Neural cell (in vitro differentiated cells): ENCODE measurements around the gene CNIH3. TPM values are rescaled to one million over a fixed set of nuclear protein-coding genes. Genes with fewer than 3 reads are reported as not detected.

ENCODE experiments used
- H2AFZ ChIP-seq: fragments of 200-600, 300-800 bp; sonication (generic), shearing (Covaris generic); 2 replicates; pipeline ENCODE4 v1.6.0; 2014; ENCODE audit warnings: low read depth, mild to moderate bottlenecking, antibody characterized with exemption, low read length, moderate library complexity
- H3F3A ChIP-seq: fragments of 200-600 bp; shearing (Covaris generic); 2 replicates; pipeline ENCODE4 v1.6.1; 2016; ENCODE audit warnings: mild to moderate bottlenecking, moderate library complexity, mixed read lengths, antibody characterized with exemption, low read length; ENCODE audit not compliant: insufficient read depth, poor library complexity, severe bottlenecking
- H3K27ac ChIP-seq: fragments of 200-600, 300-800 bp; sonication (generic), shearing (Covaris generic); 2 replicates; pipeline ENCODE4 v1.5.1; 2014; ENCODE audit warnings: mild to moderate bottlenecking, low read length, moderate library complexity
- H3K27me3 ChIP-seq: fragments of 300-800, 200-600 bp; sonication (generic), shearing (Covaris generic); 2 replicates; pipeline ENCODE4 v1.6.0; 2014; ENCODE audit warnings: mild to moderate bottlenecking, low read depth, low read length, moderate library complexity; ENCODE audit not compliant: insufficient read depth
- H3K36me3 ChIP-seq: fragments of 300-800, 200-600 bp; sonication (generic), shearing (Covaris generic); 2 replicates; pipeline ENCODE4 v1.5.1; 2014; ENCODE audit warnings: mild to moderate bottlenecking, antibody characterized with exemption, low read length, moderate library complexity; ENCODE audit not compliant: insufficient read depth
- H3K4me2 ChIP-seq: fragments of 300-800, 200-600 bp; sonication (generic), shearing (Covaris generic); 2 replicates; pipeline ENCODE4 v1.6.0; 2014; ENCODE audit warnings: mild to moderate bottlenecking, low read length
- H3K4me3 ChIP-seq: fragments of 300-800, 200-600 bp; sonication (generic), shearing (Covaris generic); 2 replicates; pipeline ENCODE4 v1.5.1; 2014; ENCODE audit warnings: mild to moderate bottlenecking, low read length, moderate library complexity
- H3K79me2 ChIP-seq: fragments of 200-600 bp; shearing (Covaris generic); replicated peaks from 2 replicates; pipeline ENCODE4 v1.6.0; 2014; ENCODE audit warnings: mild to moderate bottlenecking, low read length, moderate library complexity; ENCODE audit not compliant: insufficient read depth
- H3K9ac ChIP-seq: fragments of 300-800, 200-600 bp; sonication (generic), shearing (Covaris generic); 2 replicates; pipeline ENCODE4 v1.6.1; 2016; ENCODE audit warnings: mild to moderate bottlenecking, low read length, mixed read lengths
- H3K9me2 ChIP-seq: fragments of 200-600 bp; shearing (Covaris generic); 2 replicates; pipeline ENCODE4 v1.6.1; 2016; ENCODE audit warnings: mild to moderate bottlenecking, low read length, mixed read lengths; ENCODE audit not compliant: insufficient read depth
- H3K9me3 ChIP-seq: fragments of 200-600, 300-800 bp; sonication (generic), shearing (Covaris generic); 2 replicates; pipeline ENCODE4 v1.6.1; 2016; ENCODE audit warnings: mild to moderate bottlenecking, mixed run types, low read length, moderate library complexity, mixed read lengths
- H4K20me1 ChIP-seq: fragments of 200-600 bp; shearing (Covaris generic); 2 replicates; pipeline ENCODE4 v1.6.1; 2016; ENCODE audit warnings: mild to moderate bottlenecking, mixed run types; ENCODE audit not compliant: insufficient read depth
- CTCF ChIP-seq: fragments of 450-650 bp; IDR thresholded peaks from 2 replicates; pipeline ENCODE4 v1.5.1; 2014; ENCODE audit warnings: antibody characterized with exemption, mild to moderate bottlenecking, moderate library complexity; ENCODE audit not compliant: poor library complexity, severe bottlenecking
- EP300 ChIP-seq: fragments of 450-650 bp; conservative IDR thresholded peaks from 2 replicates; pipeline ENCODE4 v1.6.1; 2014; ENCODE audit warnings: antibody characterized with exemption, mild to moderate bottlenecking, moderate library complexity; ENCODE audit not compliant: poor library complexity, severe bottlenecking
- EZH2 ChIP-seq: fragments of 200-600, 300-800 bp; shearing (Covaris generic), sonication (generic); IDR thresholded peaks from 2 replicates; pipeline ENCODE4 v1.6.1; 2014; ENCODE audit warnings: antibody characterized with exemption, low read length, borderline replicate concordance, mild to moderate bottlenecking; ENCODE audit not compliant: insufficient read depth, poor library complexity, severe bottlenecking
- MXI1 ChIP-seq: fragments of 450-650 bp; conservative IDR thresholded peaks from 2 replicates; pipeline ENCODE4 v1.6.1; 2014; ENCODE audit warnings: antibody characterized with exemption, mild to moderate bottlenecking; ENCODE audit not compliant: poor library complexity, severe bottlenecking
- POLR2AphosphoS5 ChIP-seq: IDR thresholded peaks from 2 replicates; pipeline ENCODE4 v1.6.1; 2012
- RAD21 ChIP-seq: fragments of 450-650 bp; conservative IDR thresholded peaks from 2 replicates; pipeline ENCODE4 v1.6.1; 2014; ENCODE audit warnings: antibody characterized with exemption, mild to moderate bottlenecking, moderate library complexity
- REST ChIP-seq: IDR thresholded peaks from 2 replicates; pipeline ENCODE4 v1.6.1; 2012; ENCODE audit warnings: borderline replicate concordance
- SMC3 ChIP-seq: fragments of 450-650 bp; conservative IDR thresholded peaks from 2 replicates; pipeline ENCODE4 v1.6.1; 2014; ENCODE audit warnings: antibody characterized with exemption, mild to moderate bottlenecking, moderate library complexity; ENCODE audit not compliant: poor library complexity
- TAF1 ChIP-seq: IDR thresholded peaks from 2 replicates; pipeline ENCODE4 v1.6.1; 2012; ENCODE audit warnings: low read depth
- polyA plus RNA-seq: library from polyadenylated mRNA; depleted of rRNA; stranded (reverse); fragments of >200 nt; gene quantifications from 2 replicates; pipeline ENCODE4 v1.2.3, GENCODE V29; 2014

The CNIH3 gene
- polyA plus RNA-seq, 1 donor from 2014 or later: 9.3 TPM

GRCh38 chr1:224759681-224760091, 143.6 kb downstream of the CNIH3 start:
- no peak overlapping the region for H3K9ac ChIP-seq
- H3K27ac ChIP-seq: no peak overlapping the region
- H2AFZ ChIP-seq: no peak overlapping the region
- H3K79me2 ChIP-seq: no peaks in the 10 kb centered on the region
- no peak for TF ChIP-seq EZH2
- TF ChIP-seq POLR2AphosphoS5: no peak
- no peak for TF ChIP-seq MXI1
- no peak for TF ChIP-seq REST
- TF ChIP-seq SMC3: no peak
- TF ChIP-seq EP300: no peak
- no peak for TF ChIP-seq TAF1
- no peak for TF ChIP-seq CTCF
- no peak for TF ChIP-seq RAD21
- H3K4me3 ChIP-seq: no peak overlapping the region
- H3K9me3 ChIP-seq: no peaks in the 10 kb centered on the region
- H3K36me3 ChIP-seq: no peaks in the 10 kb centered on the region
- H4K20me1 ChIP-seq: no peaks in the 10 kb centered on the region
- no peaks in the 10 kb centered on the region for H3K27me3 ChIP-seq
- H3K4me2 ChIP-seq: no peak overlapping the region
- no peaks in the 10 kb centered on the region for H3F3A ChIP-seq
- no peaks in the 10 kb centered on the region for H3K9me2 ChIP-seq

GRCh38 chr1:224760163-224760562, 144.0 kb downstream of the CNIH3 start:
- H3F3A ChIP-seq: no peaks in the 10 kb centered on the region
- H4K20me1 ChIP-seq: no peaks in the 10 kb centered on the region
- no peaks in the 10 kb centered on the region for H3K27me3 ChIP-seq
- no peak overlapping the region for H3K9ac ChIP-seq
- TF ChIP-seq EZH2 (no peak), EP300 (no peak), REST (no peak), RAD21 (no peak), POLR2AphosphoS5 (no peak), MXI1 (no peak), SMC3 (no peak), TAF1 (no peak), CTCF (no peak)
- no peaks in the 10 kb centered on the region for H3K9me3 ChIP-seq
- no peak overlapping the region for H3K4me2 ChIP-seq
- H3K79me2 ChIP-seq: no peaks in the 10 kb centered on the region
- H3K4me3 ChIP-seq: no peak overlapping the region
- H3K27ac ChIP-seq: no peak overlapping the region
- no peaks in the 10 kb centered on the region for H3K9me2 ChIP-seq
- H2AFZ ChIP-seq: no peak overlapping the region
- no peaks in the 10 kb centered on the region for H3K36me3 ChIP-seq
